Activated CD4-positive, CD25-positive, alpha-beta regulatory T cell (primary cell): Measurements from ENCODE around the gene NLGN3.
"Not testable (repeated sequence)": the region's sequence is repeated elsewhere in the genome, so short reads cannot be mapped to it uniquely, and the experiment has no call there.

Source experiments
- DNase-seq, 4 experiments: peaks; one replicate each; lab custom pipeline; 2025; lab: John Stamatoyannopoulos, UW

Gene NLGN3

GRCh38 chrX:71170660-71171059 is 26.0 kb downstream of the NLGN3 start:
- no peak for DNase-seq

DNA sequence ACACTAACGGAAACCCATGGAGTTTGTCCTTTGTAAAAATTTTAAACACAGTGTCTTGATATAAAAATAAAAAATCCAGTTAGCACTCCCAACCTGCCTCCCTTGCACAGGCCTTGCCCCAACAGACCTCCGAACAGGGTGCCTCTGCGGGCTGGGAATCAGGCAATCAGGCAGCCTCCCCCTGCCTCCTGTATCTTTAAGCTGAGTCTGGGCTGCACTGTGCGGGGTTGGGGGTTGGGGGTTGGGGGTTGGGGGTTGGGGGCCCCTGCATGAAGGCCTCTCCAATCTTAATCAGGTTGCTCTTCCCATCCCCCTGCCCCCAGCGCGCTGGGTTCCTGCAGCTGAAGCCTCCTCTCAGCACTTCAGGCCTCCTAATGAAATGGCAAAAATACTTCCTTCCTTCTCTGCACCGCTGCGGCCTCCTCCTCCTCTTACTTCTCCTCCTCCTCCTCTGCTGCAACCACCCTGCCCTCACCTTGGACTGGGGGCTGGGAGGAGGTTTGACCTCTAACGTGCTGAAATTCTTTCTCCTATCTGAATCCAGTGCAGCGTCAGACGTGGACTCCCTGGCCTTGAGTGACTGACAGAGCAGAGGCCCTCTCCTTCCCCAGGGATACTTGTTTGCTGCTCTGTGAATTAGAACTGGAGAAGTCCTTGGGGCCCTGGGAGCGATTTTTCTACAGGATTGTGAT is 26.6 kb downstream of the NLGN3 start:
- DNase-seq, result no peak

DNA sequence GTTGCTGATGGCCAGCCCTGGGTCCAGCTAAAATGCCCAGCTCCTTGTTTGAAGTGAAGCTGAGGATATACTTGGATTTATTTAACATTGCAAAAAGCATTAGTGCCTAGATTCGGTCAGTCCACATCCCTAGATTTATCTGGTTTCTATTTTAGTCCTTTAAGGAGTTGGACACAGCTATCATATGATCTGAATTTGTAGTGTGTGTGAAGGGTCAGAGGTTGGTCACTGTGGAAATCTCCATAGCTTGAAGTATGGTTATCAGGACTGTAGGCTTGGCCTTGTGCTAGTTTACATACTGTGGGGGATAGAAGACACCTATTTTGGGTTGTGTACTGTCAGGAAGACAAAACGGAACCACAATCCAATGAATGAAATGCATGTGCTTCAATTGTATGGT is 28.8 kb downstream of the NLGN3 start:
- DNase-seq, result no peak

GRCh38 chrX:71174795-71175194 is 30.2 kb downstream of the NLGN3 start:
- no peak for DNase-seq

GRCh38 chrX:71175531-71175930 is 30.9 kb downstream of the NLGN3 start:
- no peak for DNase-seq

- no peak for DNase-seq
Measured at GRCh38 chrX:71177327-71177726, 32.7 kb downstream of the NLGN3 start.

- DNase-seq, result peak in 2 of 4 experiments; percentile 1 to 6
Measured at GRCh38 chrX:71178908-71179307, 34.3 kb downstream of the NLGN3 start.

DNA sequence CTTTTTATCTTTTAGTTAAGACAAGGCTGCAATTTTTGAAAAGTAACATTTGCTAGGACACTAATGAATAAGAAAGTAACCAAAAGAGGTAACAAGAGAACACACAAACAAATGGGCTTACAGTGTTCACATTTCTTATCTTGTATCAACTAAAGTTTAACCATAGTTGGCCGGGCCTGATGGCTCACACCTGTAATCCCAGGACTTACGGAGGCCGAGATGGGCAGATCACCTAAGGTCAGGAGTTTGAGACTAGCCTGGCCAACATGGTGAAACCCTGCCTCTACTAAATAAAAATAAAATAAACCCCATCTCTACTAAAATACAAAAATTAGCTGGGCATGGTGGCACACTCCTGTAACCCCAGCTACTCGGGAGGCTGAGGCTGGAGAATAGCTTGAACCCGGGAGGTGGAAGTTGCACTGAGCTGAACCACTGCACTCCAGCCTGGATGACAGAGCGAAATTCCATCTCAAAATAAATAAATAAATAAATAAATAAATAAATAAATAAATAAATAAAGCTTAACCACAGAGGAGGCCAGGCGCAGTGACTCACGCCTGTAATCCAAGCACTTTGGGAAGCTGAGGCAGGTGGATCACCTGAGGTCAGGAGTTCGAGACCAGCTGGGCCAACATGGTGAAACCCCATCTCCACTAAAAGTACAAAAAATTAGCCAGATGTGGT is 36.1 kb downstream of the NLGN3 start:
- not testable (repeated sequence) for DNase-seq

GRCh38 chrX:71181558-71181909 is 36.9 kb downstream of the NLGN3 start:
- peak in 1 of 4 experiments; percentile 4 for DNase-seq

DNA sequence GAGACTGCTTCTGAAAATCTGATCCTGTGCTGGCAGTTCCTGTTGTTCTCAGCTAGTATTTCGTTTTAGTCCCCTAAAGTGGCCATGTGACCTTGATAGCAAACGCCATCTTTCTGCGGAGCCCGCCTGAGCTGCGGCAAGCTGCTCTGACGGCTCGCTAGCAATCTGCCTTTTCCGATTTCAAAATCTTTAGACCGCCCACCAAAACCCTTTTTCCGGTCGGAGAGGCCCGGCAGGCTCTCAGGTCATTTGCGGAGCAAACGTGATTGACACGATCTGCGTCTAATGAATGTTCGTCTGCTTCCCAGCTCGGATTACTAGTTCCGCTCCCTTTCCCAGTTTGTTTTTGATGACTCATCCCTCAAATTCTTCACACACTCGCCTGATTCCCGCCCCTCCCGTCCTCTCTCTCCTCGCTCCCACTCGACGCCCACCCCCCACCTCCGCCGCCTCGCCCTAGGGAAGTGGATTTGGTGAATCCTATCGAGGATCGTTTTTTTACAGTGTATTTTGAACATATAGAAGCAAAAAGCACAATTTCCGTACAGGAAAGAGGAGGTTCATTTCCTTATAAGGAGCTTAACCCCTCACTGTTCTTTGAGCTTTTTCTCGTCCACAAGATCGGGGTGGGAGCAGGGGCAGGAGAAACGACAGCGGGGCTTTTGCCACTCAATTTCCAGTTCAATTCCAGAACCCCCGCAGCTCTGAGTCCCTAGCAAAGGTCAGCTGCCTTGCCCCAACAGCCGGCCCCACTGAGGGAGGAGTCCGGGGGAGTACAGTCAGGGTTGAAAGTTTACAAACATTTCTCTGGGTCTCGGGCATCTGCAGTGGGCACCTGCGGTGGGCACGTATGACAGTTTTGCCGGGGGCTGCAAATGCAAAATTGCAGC is 37.5 kb downstream of the NLGN3 start:
- DNase-seq, result peak; percentile 41 to 56 (median 53)

DNA sequence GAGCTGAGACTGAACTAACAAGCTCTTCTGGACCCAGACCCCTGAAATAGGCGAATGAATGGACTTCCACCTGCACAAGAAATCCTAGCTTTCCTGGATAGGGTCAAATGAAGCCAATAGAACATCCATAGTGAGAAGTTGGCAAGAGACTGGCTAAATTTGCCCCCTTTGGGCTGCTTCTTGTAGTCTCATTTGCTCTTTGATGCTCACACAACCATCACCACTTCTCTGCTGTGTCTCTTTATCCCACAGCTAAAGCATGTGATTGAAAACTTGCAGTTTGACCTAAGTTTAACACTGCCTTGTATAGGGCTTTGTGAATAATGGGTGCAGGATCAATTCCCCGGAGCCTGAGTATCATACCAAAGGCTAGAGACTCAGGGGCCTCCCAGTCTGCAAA is 38.2 kb downstream of the NLGN3 start:
- DNase-seq, result no peak

GRCh38 chrX:71183341-71183740 is 38.7 kb downstream of the NLGN3 start:
- DNase-seq, result no peak

GRCh38 chrX:71184092-71184491 is 39.5 kb downstream of the NLGN3 start:
- DNase-seq, result no peak

DNA sequence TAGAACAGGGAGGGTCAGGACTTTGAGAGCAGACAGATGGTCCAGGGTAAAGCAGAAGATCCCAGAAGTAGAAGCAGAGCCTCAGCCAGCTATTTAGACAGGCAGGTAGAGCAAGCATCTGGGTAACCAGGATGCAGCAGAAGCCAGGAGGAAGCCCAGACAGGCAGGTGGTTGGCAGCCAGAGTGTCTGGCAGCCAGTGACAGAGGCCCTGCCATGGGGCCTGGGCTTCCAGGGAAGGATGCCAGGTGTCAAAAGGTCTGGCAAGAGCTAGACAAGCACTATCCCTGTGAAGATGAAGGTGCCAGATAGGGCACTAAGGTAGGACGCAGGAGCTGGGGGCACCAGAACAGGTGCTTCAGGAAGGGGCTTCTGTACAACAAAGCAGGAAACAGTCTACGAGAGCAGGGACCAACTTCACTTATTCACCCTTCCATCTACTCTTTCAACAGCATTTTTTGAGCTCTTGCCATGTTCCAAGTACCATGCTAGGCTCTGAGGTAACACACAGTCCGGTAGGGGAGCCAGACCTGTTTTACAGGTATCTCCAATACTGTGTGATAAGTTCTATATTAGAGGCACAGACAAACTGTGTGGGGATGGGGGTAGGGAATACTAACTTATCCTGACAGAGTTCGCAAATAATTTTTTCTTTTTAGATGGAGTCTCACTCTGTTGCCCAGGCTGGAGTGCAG is 40.3 kb downstream of the NLGN3 start:
- DNase-seq, result no peak

DNA sequence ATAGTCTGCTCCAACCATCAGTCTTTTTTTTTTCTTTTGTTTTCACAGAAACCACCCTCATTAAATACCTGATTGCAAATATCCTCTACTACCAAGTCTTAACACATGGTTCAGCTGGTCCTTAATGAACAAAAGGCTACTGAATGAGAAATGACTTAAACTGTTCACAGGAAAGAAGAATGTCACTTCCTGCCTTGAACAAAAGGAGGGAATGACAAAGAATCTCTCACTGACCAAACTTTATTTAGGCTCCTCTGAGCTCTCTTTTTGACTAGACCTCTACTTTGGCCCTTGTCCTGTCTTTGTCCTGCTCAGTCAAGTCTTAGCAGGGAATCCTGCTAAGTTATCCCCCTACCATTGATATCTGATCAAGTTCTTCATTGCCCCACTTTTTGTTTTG is 46.6 kb downstream of the NLGN3 start:
- no peak for DNase-seq

- no peak for DNase-seq
Measured at GRCh38 chrX:71195964-71196649, 51.5 kb downstream of the NLGN3 start.

- DNase-seq, result no peak
Measured at GRCh38 chrX:71198066-71198465, 53.4 kb downstream of the NLGN3 start.

DNA sequence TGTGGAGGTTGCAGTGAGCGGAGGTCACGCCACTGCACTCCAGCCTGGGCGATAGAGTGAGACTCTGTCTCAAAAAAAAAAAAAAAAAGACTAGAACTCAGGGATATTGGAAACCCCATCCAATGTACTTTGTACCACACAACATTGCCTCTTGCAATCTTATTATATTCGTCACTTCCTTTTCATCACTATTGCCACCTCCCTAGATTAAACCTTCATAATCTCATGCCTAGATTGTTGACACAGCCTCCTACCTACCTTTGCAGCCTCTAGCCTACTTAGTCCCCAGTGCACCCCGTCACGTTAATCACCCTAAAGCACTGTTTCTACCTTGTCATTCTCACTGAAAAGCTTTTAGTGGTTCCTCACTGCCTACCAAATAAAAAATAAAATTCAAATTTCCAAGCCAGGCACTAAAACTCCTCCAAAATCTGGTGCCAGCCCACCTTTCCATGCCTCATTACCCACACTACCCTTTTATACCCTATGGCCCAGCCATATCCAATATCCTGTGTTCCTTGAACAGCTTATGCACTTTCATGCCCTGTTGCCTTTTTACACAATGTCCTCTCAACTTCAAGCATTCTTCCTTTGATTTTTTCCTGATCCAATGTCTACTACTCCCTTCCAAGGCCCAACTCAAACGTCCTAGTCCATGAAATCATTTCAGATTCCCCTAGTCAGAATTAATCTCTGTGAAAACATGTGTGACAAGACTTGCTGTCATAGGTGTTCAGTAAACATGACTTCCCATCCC is 54.8 kb downstream of the NLGN3 start:
- DNase-seq, result no peak

- no peak for DNase-seq
Measured at GRCh38 chrX:71210816-71211215, 66.2 kb downstream of the NLGN3 start.

- DNase-seq, result no peak
Measured at GRCh38 chrX:71212536-71212935, 67.9 kb downstream of the NLGN3 start.

DNA sequence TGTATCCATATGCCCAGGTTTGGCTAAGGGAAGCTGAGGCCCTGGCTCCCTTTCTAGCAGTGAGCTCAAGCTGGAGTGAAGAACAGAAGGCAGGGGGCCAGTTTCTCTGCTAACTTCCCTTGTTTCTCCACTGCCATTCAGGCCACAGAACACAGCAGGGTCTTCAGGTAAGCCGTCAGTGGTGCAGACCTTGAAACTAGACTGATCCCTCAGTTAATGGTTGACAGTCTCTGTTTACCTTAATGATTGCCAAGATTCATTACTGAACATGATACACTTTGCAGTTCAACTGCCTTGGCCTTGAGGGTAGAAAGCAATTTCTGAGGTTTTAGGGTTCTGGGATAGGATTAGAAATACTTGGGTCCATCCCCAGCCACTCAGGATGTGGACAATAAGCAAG is 69.5 kb downstream of the NLGN3 start:
- no peak for DNase-seq
